SU-DHL-6 (cell line): Measurements from ENCODE around the gene COIL.

Experiments used
- H2AFZ ChIP-seq: fragments of 200-600 bp; sonication (generic); 2 replicates; pipeline ENCODE4 v1.6.1; 2014; ENCODE audit warnings: low read depth, mild to moderate bottlenecking, moderate library complexity, mixed read lengths, antibody characterized with exemption, low read length; ENCODE audit not compliant: severe bottlenecking
- H3F3A ChIP-seq: fragments of 200-600 bp; shearing (Covaris generic); 2 replicates; pipeline ENCODE4 v1.6.0; 2016; ENCODE audit warnings: antibody characterized with exemption, mild to moderate bottlenecking; ENCODE audit not compliant: insufficient read depth
- H3K27ac ChIP-seq: fragments of 200-600 bp; sonication (generic); 2 replicates; pipeline ENCODE4 v1.5.1; 2016; ENCODE audit warnings: low read depth, mild to moderate bottlenecking, low read length, moderate library complexity, mixed read lengths
- H3K27me3 ChIP-seq: fragments of 200-600 bp; sonication (generic), shearing (Covaris generic); 2 replicates; pipeline ENCODE4 v1.6.0; 2014; ENCODE audit warnings: mild to moderate bottlenecking, low read length
- H3K36me3 ChIP-seq: fragments of 200-600 bp; sonication (generic); 2 replicates; pipeline ENCODE4 v1.6.1; 2014; ENCODE audit warnings: mild to moderate bottlenecking, low read length, mixed read lengths
- H3K4me2 ChIP-seq: fragments of 300-600, 200-600 bp; shearing (Covaris generic), sonication (generic); 2 replicates; pipeline ENCODE4 v1.6.0; 2014; ENCODE audit warnings: low read length, low read depth, mild to moderate bottlenecking; ENCODE audit not compliant: poor library complexity, severe bottlenecking
- H3K4me3 ChIP-seq: fragments of 200-600 bp; sonication (generic); 2 replicates; pipeline ENCODE4 v1.5.1; 2014; ENCODE audit warnings: antibody characterized with exemption, low read length, mild to moderate bottlenecking, mixed read lengths; ENCODE audit not compliant: insufficient read depth, poor library complexity, severe bottlenecking
- H3K79me2 ChIP-seq: fragments of 200-600 bp; sonication (generic); 2 replicates; pipeline ENCODE4 v1.6.1; 2014; ENCODE audit warnings: mild to moderate bottlenecking, low read length, moderate library complexity; ENCODE audit not compliant: insufficient read depth
- H3K9ac ChIP-seq: fragments of 200-600 bp; sonication (generic); 2 replicates; pipeline ENCODE4 v1.7.0; 2014; ENCODE audit warnings: mild to moderate bottlenecking, low read length
- H3K9me2 ChIP-seq: fragments of 200-600 bp; sonication (generic); replicated peaks from 2 replicates; pipeline ENCODE4 v1.6.1; 2014; ENCODE audit warnings: low read length; ENCODE audit not compliant: insufficient read depth
- H3K9me3 ChIP-seq: fragments of 200-600 bp; sonication (generic); 2 replicates; pipeline ENCODE4 v1.6.1; 2014; ENCODE audit warnings: low read length, mixed read lengths; ENCODE audit not compliant: insufficient read depth
- H4K20me1 ChIP-seq: fragments of 200-600 bp; sonication (generic); 2 replicates; pipeline ENCODE4 v1.6.1; 2014; ENCODE audit warnings: low read depth, mild to moderate bottlenecking, antibody characterized with exemption, low read length, moderate library complexity, mixed read lengths
- EZH2phosphoT487 ChIP-seq: fragments of 200-600 bp; sonication (generic), shearing (Covaris generic); conservative IDR thresholded peaks from 2 replicates; pipeline ENCODE4 v1.6.1; 2018; ENCODE audit warnings: mild to moderate bottlenecking, antibody characterized with exemption, low read length, moderate library complexity, mixed read lengths
- TF ChIP-seq, protein P1 (sequence below): fragments of 200-600 bp; sonication (generic); IDR thresholded peaks from one replicate; pipeline ENCODE4 v1.5.1; 2017; ENCODE audit warnings: antibody characterized with exemption, mild to moderate bottlenecking, low read length, moderate library complexity; ENCODE audit not compliant: insufficient read depth, poor library complexity, severe bottlenecking

Gene COIL

DNA sequence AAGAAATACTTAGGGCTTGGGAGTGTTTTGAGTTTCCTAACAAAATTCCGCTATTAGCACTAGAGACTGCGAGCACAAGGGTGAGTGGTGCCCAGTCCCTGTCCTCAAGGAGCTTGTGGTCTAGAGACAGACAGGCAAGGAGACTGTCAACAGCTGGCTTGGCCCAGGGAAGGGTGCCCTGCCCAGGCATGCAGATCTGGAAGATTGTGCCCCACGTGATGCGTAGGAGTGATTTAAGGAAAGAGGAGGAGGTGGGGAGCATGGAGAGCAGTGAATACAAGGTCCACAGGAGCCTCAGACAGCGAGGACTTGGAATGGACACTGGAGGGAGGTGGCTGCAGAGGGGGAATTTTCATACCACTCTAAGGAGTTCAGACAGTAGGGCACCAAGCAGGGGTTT, 42.1 kb upstream of the COIL start:
- Histone ChIP-seq H3K4me3 (no peak overlapping the region), H3K36me3 (no peaks in the 10 kb centered on the region), H3K27ac (no peak overlapping the region), H3K27me3 (no peaks in the 10 kb centered on the region), H3K79me2 (no peaks in the 10 kb centered on the region), H4K20me1 (no peaks in the 10 kb centered on the region), H3K9me2 (no peaks in the 10 kb centered on the region), H3K4me2 (no peak overlapping the region), H2AFZ (no peak overlapping the region), H3F3A (no peaks in the 10 kb centered on the region; the same call in 1 of the 2 replicates), H3K9ac (no peak overlapping the region), H3K9me3 (no peaks in the 10 kb centered on the region)
- TF ChIP-seq, protein P1, sequence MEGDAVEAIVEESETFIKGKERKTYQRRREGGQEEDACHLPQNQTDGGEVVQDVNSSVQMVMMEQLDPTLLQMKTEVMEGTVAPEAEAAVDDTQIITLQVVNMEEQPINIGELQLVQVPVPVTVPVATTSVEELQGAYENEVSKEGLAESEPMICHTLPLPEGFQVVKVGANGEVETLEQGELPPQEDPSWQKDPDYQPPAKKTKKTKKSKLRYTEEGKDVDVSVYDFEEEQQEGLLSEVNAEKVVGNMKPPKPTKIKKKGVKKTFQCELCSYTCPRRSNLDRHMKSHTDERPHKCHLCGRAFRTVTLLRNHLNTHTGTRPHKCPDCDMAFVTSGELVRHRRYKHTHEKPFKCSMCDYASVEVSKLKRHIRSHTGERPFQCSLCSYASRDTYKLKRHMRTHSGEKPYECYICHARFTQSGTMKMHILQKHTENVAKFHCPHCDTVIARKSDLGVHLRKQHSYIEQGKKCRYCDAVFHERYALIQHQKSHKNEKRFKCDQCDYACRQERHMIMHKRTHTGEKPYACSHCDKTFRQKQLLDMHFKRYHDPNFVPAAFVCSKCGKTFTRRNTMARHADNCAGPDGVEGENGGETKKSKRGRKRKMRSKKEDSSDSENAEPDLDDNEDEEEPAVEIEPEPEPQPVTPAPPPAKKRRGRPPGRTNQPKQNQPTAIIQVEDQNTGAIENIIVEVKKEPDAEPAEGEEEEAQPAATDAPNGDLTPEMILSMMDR, result no peak
- no peak for TF ChIP-seq EZH2phosphoT487

DNA sequence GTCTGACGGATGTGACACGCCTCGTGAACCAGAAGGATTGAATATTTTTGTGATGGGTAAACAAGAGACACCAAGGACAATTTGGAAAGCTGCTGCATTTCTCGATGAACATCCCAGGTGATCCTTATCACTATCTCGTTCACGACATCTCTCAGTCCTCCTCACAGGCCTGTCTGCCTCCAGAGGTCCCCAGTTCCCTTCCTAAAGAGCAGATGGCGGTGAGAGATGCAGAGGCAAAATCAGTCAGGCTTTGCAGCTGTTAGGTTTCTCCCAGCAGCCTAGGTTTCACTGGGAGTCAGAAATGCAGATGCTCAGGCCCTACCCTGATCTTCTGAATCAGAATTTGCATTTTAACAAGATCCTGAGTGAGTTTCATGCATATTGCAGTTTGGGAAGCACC, 40.7 kb upstream of the COIL start:
- Histone ChIP-seq H3K79me2 (no peaks in the 10 kb centered on the region), H3K9me3 (no peaks in the 10 kb centered on the region), H3K4me2 (no peak overlapping the region), H3K36me3 (no peaks in the 10 kb centered on the region), H3K9me2 (no peaks in the 10 kb centered on the region), H3K27ac (no peak overlapping the region), H3K9ac (no peak overlapping the region), H3K27me3 (no peaks in the 10 kb centered on the region), H3K4me3 (no peak overlapping the region), H4K20me1 (no peaks in the 10 kb centered on the region), H3F3A (no peaks in the 10 kb centered on the region; the same call in 1 of the 2 replicates), H2AFZ (no peak overlapping the region)
- TF ChIP-seq, protein P1, result no peak
- no peak for TF ChIP-seq EZH2phosphoT487

DNA sequence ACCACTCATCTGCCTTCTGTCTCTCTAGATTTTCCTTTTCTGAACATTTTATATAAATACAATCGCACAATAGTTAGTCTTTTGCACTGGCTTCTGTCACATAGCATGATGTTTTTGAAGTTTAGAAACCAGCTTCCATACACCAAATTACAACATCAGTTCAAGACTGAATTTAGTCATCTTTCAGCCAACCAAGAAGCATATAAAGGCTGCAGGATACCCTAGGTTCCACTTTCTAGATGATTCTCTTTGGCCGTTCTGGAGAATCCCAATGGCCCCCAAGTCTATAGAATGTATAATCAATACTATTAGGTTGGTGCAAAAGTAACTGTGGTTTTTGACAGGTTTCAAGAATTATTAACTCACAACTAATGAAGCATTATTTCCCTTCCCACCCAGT, 36.5 kb upstream of the COIL start:
- H3K27me3 ChIP-seq, result no peaks in the 10 kb centered on the region
- H3K4me2 ChIP-seq, result no peak overlapping the region
- H3K4me3 ChIP-seq, result no peak overlapping the region
- H3K9ac ChIP-seq, result no peak overlapping the region
- H3K79me2 ChIP-seq, result no peaks in the 10 kb centered on the region
- H3K36me3 ChIP-seq, result 0 out of 2 replicates have a peak, but pooled peaks cover 2% of the 10 kb centered on the region
- no peaks in the 10 kb centered on the region for H3K9me2 ChIP-seq
- no peak overlapping the region for H3K27ac ChIP-seq
- no peak overlapping the region for H2AFZ ChIP-seq
- no peaks in the 10 kb centered on the region for H3F3A ChIP-seq
- no peaks in the 10 kb centered on the region for H3K9me3 ChIP-seq
- TF ChIP-seq, protein P1, result no peak
- no peak for TF ChIP-seq EZH2phosphoT487
- H4K20me1 ChIP-seq, result no peaks in the 10 kb centered on the region
